Thoracic aorta (tissue), 2 donors: ENCODE results near the gene RPGRIP1L. TPM values are rescaled to one million over a fixed set of nuclear protein-coding genes. Genes with fewer than 3 reads are reported as not detected.

Source experiments
- ATAC-seq: fragments of 150-250 bp; one replicate; pipeline ENCODE4 v1.8.0; 2017; ENCODE audit warnings: low read depth; ENCODE audit not compliant: insufficient number of reproducible peaks, low FRiP score
- DNase-seq: peaks from one replicate; pipeline ENCODE4 v3.0.0-alpha.2; 2020; ENCODE audit warnings: low spot score
- H3K27ac ChIP-seq, 2 donors: fragments of 200-600 bp; sonication (generic); 1 replicate in 1 of 2; 2 replicates in 1 of 2; pipeline ENCODE4 v1.5.1; 2016; ENCODE audit warnings: mild to moderate bottlenecking in 2 of 2, moderate library complexity in 2 of 2
- H3K27me3 ChIP-seq: fragments of 200-600 bp; sonication (generic); replicated peaks from 2 replicates; pipeline ENCODE4 v1.6.0; 2016; ENCODE audit warnings: mild to moderate bottlenecking; ENCODE audit not compliant: insufficient read depth
- H3K36me3 ChIP-seq: fragments of 200-600 bp; sonication (generic); one replicate; pipeline ENCODE4 v1.5.1; 2016
- H3K4me1 ChIP-seq, 2 donors: fragments of 200-600 bp; sonication (generic); 1 replicate in 1 of 2; 2 replicates in 1 of 2; pipeline versions ENCODE4 v1.5.1 to v1.6.0; 2016; ENCODE audit warnings: low read depth in 2 of 2, mild to moderate bottlenecking in 1 of 2; ENCODE audit not compliant: control insufficient read depth in 1 of 2
- H3K4me3 ChIP-seq: fragments of 200-600 bp; sonication (generic); 2 replicates; pipeline ENCODE4 v1.5.1; 2016; ENCODE audit warnings: mild to moderate bottlenecking
- H3K9me3 ChIP-seq: fragments of 200-600 bp; sonication (generic); 2 replicates; pipeline ENCODE4 v1.5.1; 2016
- CTCF ChIP-seq: fragments of 200-600 bp; sonication (generic); IDR thresholded peaks from one replicate; pipeline ENCODE4 v1.5.1; 2019; ENCODE audit warnings: antibody characterized with exemption
- total RNA-seq, 2 donors: library from RNA; depleted of rRNA; stranded (reverse); fragments of >200 nt; gene quantifications; one replicate each; pipeline versions ENCODE4 v1.1.0 to v1.2.3, GENCODE V29; 2016

The RPGRIP1L gene
- total RNA-seq, 2 donors from 2014 or later, result 3.4 to 9.1 TPM

GRCh38 chr16:53666786-53667415 is 36.8 kb downstream of the RPGRIP1L start:
- no peaks in the 10 kb centered on the region for H3K27me3 ChIP-seq
- ATAC-seq, result no peak
- no peak for TF ChIP-seq CTCF

GRCh38 chr16:53664724-53665345 is 38.8 kb downstream of the RPGRIP1L start:
- no peaks in the 10 kb centered on the region for H3K27me3 ChIP-seq
- peak overlapping the region; percentile 67 to 72 for H3K27ac ChIP-seq
- peak overlapping the region; percentile 69 for H3K4me3 ChIP-seq
- H3K36me3 ChIP-seq, result no peaks in the 10 kb centered on the region
- no peak for ATAC-seq
- peaks cover 5 to 36% of the 10 kb centered on the region in 2 donors for H3K4me1 ChIP-seq
- no peak for DNase-seq
- H3K9me3 ChIP-seq, result no peaks in the 10 kb centered on the region
- TF ChIP-seq CTCF, result no peak

More at GRCh38 chr16:53666786-53667415, 36.8 kb downstream of the RPGRIP1L start:
- Histone ChIP-seq H3K9me3 (no peaks in the 10 kb centered on the region), H3K4me1 (peaks cover 5 to 36% of the 10 kb centered on the region in 2 donors), H3K4me3 (no peak overlapping the region), H3K27ac (no peak overlapping the region), H3K36me3 (no peaks in the 10 kb centered on the region)
- DNase-seq, result no peak

GRCh38 chr16:53662072-53662471 is 41.6 kb downstream of the RPGRIP1L start:
- no peaks in the 10 kb centered on the region for H3K27me3 ChIP-seq
- DNase-seq, result no peak
- peaks cover 5 to 35% of the 10 kb centered on the region in 2 donors for H3K4me1 ChIP-seq
- TF ChIP-seq CTCF, result no peak
- no peak overlapping the region for H3K4me3 ChIP-seq
- no peak overlapping the region for H3K27ac ChIP-seq
- no peaks in the 10 kb centered on the region for H3K9me3 ChIP-seq
- no peak for ATAC-seq
- H3K36me3 ChIP-seq, result no peaks in the 10 kb centered on the region

- Histone ChIP-seq H3K4me1 (no peaks in the 10 kb centered on the region), H3K27me3 (no peaks in the 10 kb centered on the region), H3K36me3 (peaks cover 7% of the 10 kb centered on the region), H3K4me3 (no peak overlapping the region), H3K9me3 (no peaks in the 10 kb centered on the region), H3K27ac (no peak overlapping the region)
- no peak for DNase-seq
- no peak for TF ChIP-seq CTCF
- no peak for ATAC-seq
Measured at GRCh38 chr16:53654946-53655345, 48.7 kb downstream of the RPGRIP1L start.

- DNase-seq (no peak), ATAC-seq (no peak)
- H3K27ac ChIP-seq, result no peak overlapping the region
- H3K4me3 ChIP-seq, result no peak overlapping the region
- no peak for TF ChIP-seq CTCF
- H3K9me3 ChIP-seq, result no peaks in the 10 kb centered on the region
- no peaks in the 10 kb centered on the region for H3K27me3 ChIP-seq
- H3K4me1 ChIP-seq, result no peaks in the 10 kb centered on the region
- peaks cover 2% of the 10 kb centered on the region for H3K36me3 ChIP-seq
Measured at GRCh38 chr16:53651357-53651756, 52.3 kb downstream of the RPGRIP1L start.
